GM10847 (cell line): Measurements from ENCODE around the gene DIS3.

ENCODE experiments used
- POLR2A ChIP-seq: IDR thresholded peaks from 2 replicates; pipeline ENCODE4 v1.6.1; 2011; ENCODE audit not compliant: insufficient read length; ENCODE audit errors: extremely low read depth

DIS3 gene, protein sequence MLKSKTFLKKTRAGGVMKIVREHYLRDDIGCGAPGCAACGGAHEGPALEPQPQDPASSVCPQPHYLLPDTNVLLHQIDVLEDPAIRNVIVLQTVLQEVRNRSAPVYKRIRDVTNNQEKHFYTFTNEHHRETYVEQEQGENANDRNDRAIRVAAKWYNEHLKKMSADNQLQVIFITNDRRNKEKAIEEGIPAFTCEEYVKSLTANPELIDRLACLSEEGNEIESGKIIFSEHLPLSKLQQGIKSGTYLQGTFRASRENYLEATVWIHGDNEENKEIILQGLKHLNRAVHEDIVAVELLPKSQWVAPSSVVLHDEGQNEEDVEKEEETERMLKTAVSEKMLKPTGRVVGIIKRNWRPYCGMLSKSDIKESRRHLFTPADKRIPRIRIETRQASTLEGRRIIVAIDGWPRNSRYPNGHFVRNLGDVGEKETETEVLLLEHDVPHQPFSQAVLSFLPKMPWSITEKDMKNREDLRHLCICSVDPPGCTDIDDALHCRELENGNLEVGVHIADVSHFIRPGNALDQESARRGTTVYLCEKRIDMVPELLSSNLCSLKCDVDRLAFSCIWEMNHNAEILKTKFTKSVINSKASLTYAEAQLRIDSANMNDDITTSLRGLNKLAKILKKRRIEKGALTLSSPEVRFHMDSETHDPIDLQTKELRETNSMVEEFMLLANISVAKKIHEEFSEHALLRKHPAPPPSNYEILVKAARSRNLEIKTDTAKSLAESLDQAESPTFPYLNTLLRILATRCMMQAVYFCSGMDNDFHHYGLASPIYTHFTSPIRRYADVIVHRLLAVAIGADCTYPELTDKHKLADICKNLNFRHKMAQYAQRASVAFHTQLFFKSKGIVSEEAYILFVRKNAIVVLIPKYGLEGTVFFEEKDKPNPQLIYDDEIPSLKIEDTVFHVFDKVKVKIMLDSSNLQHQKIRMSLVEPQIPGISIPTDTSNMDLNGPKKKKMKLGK

DNA sequence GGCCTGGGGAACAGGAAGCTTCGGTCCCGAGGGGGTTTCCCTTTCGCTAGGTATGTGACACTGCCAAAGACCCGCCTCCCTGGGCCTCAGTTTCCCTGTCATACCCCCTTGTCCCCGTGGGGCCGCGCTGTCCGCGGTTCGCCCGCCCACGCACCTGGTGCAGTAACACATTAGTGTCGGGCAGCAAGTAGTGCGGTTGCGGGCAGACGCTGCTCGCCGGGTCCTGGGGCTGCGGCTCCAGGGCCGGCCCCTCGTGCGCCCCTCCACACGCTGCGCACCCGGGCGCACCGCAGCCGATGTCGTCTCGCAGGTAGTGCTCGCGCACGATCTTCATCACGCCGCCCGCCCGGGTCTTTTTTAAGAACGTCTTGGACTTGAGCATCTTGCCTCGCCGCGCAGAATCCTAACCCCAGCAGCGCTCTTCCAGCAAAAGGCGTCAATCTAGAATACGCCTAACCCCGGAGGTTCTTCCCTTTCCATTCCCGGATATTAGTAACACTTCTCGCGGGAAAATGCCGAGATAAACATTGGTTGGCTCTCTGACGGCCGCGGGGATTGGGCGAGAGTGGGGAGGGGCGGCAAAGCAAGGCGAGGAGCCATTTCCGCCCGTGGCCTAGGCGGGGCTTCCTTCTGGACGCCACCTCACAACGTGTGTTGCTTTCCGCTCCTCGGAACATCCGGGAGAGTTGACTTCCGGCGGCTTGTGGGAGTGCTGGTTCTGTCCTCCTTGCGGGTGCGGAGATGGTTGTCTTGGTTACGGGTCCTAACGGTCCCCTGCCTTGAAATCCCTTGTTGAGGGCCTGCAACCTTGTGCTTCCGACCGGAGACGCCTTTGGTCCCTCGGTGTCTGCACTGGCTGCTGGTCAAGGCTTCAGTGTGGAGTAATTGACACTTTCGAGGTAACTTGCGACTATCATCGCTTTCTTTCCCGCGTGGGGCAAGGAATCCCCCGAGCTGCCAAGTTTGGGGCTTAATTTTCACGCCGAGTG lies at the start of gene DIS3, which contains the start of gene PIBF1:
DIS3 (minus strand) TSS at position 450 of the 989 bp plus-strand sequence; CDS start at position 382, 68 bp downstream.
PIBF1 (plus strand) TSS at position 683 of the 989 bp plus-strand sequence. CDS start 1,337 bp downstream, outside the sequence.
- peak; percentile 42 for TF ChIP-seq POLR2A

DNA sequence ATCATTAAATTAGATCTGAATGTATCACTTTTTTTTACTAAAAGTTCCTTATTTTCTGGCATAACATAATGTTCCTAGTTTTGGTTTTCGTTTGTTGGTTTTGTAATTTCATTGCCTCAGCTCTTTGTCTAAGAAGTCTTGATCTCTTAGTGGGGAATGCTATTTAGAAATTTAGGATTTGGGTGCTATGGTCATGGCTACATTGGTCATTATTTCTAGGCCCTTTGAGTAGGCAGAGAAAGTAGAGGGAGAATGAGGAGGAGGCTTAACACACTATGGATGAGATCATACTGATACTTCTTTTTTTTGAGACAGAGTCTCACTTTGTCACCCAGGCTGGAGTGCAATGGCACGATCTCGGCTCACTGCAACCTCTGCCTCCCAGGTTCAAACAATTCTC lies 42.0 kb upstream of the DIS3 start:
- TF ChIP-seq POLR2A: no peak

DNA sequence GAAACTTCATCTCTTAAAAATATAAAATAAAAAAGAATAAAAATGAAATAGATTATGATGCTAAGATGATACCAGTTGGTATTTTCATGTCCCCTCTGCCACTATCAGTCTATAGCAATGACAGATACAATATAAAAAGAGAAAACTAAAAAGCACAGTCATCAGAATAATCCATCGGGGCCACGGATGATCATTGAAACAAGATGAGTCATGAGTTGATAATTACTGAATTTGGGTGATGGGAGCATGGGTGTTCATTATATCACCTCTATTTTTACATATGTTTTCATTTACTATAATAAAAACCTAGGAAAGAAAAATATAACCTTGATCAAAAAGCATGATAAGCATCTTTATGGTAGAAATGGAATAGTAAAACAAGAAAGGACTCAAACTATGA lies 41.4 kb upstream of the DIS3 start:
- TF ChIP-seq POLR2A: no peak

DNA sequence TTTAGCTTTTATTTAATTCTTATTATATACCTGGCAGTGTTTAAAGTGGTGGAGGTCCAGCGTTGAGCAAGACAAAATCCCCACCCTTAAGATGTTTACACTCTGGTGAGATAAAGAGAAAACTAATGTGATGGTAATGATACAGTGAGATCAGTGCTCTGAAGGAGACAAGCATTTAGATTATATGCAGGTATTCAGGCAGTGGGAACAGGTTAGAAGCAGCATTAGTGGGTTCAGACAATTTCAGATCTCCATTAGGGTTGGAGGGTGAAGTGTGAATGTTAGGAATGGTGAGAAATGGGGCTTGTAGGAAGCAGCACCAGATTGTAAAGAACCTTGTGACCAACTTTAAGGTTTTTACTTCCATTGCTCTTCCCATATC lies 39.2 kb upstream of the DIS3 start:
- no peak for TF ChIP-seq POLR2A

GRCh38 chr13:72820156-72820897 lies 38.6 kb upstream of the DIS3 start:
- TF ChIP-seq POLR2A: no peak

GRCh38 chr13:72808917-72809500 lies 27.3 kb upstream of the DIS3 start:
- TF ChIP-seq POLR2A: no peak

- TF ChIP-seq POLR2A: no peak
Measured at GRCh38 chr13:72805676-72806346, 24.1 kb upstream of the DIS3 start.

- TF ChIP-seq POLR2A: no peak
Measured at GRCh38 chr13:72804301-72804700, 22.6 kb upstream of the DIS3 start.

GRCh38 chr13:72798817-72799216 lies 17.1 kb upstream of the DIS3 start:
- no peak for TF ChIP-seq POLR2A

GRCh38 chr13:72792640-72793039 lies 10.9 kb upstream of the DIS3 start:
- TF ChIP-seq POLR2A: no peak

- no peak for TF ChIP-seq POLR2A
Measured at GRCh38 chr13:72788831-72789230, 7.1 kb upstream of the DIS3 start.

GRCh38 chr13:72782717-72783116 lies 1.0 kb upstream of the DIS3 start:
- TF ChIP-seq POLR2A: no peak

- no peak for TF ChIP-seq POLR2A
Measured at GRCh38 chr13:72774019-72774418, 7.7 kb downstream of the DIS3 start.
